SHP77 treated with DMSO at 0.1 percent for 48 hours (cell line): ENCODE results near the gene PADI3.
"Not testable (repeated sequence)": the region's sequence is repeated elsewhere in the genome, so short reads cannot be mapped to it uniquely, and the experiment has no call there.

ENCODE experiments used
- DNase-seq: peaks from one replicate; lab custom pipeline; 2025; lab: John Stamatoyannopoulos, UW

Gene PADI3

GRCh38 chr1:17304151-17304825 lies 55.4 kb downstream of the PADI3 start:
- DNase-seq = no peak

DNA sequence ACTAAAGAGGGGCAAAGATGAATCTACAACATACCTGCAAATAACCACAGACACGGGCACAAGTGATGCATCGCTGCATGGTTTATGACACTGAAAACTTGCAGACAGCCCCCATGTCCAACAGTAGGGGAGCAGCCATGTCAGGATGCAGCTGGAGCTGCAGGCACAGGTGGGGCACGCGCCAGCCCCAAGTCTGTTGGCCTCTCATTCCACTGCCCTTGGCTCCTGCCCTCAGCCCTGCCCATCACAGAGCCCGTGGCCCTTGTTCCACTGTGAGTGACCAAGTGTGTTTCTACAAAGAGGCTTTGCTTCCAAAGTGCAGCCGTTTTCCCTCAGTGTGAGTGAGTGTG lies 55.9 kb downstream of the PADI3 start:
- no peak for DNase-seq

DNA sequence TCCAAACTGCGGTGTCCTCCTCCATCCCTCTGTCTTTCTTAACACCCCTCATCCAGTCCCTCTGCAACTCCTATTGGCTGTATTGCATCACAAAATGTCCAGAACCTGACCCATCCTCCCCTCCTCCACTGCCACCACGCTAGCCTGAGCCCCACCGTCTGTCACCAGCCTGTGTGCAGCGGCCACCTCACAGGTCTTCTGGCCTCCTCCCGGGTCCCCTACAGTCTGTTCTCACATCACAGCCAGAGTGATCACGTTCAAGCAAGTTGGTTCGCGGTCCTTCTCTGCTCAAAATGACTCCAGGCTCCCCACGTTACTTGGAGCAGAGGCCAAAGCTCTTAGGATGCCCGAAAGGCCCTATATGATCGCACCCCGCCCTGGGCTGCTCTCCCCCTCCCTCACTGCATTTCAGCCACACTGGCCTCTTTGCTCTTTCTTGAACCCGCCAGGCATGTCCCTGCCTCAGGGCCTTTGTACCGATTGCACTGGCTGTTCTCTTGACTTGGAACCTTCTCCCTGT lies 56.7 kb downstream of the PADI3 start:
- no peak for DNase-seq

DNA sequence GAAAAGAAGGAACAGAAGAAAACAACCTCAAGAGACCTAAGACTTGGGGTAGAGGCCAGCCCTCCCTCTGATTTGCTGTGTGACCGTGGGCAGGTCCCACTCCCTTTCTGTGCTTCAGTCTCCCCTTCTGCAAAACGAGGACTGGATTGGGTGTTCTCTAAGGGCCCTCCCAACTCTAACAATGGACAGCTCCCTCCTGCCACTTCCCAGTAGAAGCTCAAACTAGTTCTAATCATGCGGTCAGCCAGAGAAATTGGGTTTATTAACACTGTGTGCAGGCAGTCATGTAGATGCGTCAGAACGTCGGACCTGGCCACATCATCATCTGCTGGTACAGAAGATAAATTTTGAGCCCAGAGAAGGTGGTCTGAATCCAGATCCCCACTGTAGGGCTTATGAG lies 57.5 kb downstream of the PADI3 start:
- no peak for DNase-seq

GRCh38 chr1:17306921-17307320 lies 58.0 kb downstream of the PADI3 start:
- no peak for DNase-seq

GRCh38 chr1:17307329-17307728 lies 58.4 kb downstream of the PADI3 start:
- DNase-seq = no peak

DNA sequence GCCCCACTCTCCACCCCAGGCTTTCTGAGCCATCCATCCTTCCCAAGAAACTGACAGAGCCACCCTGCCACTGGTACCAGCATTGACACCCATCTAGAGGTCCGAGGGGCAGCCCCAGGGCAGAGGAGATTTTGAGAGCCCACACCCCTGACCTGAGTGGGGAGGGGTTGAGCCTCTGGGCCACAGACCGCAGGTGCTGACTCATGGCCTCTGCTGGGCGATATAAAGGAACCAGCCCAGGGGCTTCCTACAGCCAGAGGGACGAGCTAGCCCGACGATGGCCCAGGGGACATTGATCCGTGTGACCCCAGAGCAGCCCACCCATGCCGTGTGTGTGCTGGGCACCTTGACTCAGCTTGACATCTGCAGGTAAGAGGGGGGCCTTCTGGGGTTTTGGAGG lies 59.0 kb downstream of the PADI3 start, which contains the start of gene PADI4:
TSS of gene PADI4 (plus strand) at position 252 of the 400 bp plus-strand sequence. CDS start at position 278, 26 bp downstream.
- no peak for DNase-seq

GRCh38 chr1:17308593-17308992 lies 59.7 kb downstream of the PADI3 start:
- no peak for DNase-seq

DNA sequence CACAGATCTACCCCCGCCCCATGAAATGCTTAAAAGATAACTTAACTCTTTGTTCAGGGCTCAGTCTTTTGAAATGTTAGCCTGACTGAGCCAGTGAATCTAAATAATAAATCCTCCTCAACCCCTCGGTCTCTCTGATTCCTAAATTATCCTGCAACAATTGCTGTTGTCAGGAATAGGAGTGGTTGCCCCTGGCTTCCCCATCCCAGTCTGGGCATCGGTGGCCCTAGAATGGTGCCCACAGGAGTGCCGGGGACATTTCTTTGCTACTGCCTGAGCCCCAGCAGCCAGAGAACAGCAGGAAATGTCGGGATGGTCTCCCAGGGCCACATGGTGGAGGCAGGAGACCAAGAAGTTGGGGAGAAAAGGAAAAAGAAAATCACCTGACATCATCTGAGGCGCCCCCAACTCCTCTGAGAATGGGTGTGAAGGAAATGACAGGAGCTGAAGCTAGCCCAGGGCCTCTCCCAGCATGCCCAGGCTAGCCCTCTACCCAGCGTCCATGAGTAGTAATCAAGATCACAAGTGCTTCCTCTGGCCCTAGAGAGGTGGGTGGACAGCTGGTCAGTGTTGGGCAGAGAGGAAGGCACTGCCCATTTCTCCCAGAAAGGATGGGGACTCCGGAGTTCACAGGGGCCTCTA lies 60.6 kb downstream of the PADI3 start:
- DNase-seq = no peak

DNA sequence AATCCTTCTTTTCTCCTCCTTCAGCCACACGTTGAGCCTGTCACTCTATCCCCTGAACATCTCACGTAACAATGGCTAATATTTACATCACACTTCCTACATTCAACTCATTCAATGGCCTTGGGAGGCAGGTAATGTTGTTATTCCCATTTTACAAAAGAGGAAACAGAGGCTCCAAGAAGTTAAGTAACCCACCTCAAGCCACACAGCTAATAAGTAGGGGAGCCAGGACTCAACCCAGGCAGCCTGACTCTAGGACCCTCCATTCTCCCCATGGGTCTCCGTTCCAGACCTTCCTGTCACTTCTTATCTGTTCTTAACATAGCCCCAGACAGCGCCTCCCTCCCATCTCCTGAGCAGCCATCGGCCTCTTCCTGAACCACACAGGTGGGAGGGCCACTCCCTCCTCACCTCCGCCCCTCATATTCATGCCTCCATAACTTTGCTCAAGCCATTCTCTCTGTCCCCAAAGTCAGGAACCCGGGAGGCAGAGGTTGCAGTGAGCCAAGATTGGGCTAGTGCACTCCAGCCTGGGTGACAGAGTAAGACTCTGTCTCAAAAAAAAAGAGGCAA lies 61.3 kb downstream of the PADI3 start:
- DNase-seq = no peak

DNA sequence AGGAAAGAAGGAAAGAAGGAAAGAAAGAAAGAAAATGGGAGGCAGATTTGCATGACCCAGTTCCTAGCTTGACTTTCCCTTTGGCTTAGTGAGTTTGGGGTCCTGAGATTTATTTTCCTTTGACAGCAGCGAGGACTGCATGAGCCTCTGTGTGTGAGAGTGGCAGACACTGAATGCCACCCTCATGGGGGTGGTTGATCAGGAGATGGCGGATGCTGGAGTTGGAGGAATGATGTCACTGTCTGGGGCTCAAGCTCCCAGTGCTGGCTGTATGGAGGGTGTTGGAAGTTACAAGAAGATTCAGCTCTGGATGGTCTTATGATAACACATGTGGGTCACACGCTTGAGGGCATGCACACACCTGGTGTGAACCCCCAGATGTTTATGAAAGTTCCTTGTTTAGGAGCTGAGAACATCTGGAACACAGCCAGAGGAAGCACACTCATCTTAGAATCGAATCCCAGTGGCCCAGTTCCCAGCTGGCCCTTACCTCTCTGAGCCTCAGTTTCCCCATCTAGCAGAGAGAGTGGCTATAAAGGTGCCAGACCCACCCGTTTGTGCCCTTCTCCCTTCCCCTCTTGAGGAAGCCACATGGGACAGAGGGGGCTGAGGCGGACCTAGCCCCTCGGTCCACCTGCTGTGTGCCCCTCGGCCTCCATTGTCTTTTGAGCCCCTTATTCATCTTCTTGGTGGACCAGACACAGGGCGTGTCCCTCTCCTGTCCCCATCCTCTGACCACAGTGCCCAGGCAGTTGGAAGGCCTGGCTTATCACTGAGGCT lies 64.8 kb downstream of the PADI3 start:
- DNase-seq = no peak

DNA sequence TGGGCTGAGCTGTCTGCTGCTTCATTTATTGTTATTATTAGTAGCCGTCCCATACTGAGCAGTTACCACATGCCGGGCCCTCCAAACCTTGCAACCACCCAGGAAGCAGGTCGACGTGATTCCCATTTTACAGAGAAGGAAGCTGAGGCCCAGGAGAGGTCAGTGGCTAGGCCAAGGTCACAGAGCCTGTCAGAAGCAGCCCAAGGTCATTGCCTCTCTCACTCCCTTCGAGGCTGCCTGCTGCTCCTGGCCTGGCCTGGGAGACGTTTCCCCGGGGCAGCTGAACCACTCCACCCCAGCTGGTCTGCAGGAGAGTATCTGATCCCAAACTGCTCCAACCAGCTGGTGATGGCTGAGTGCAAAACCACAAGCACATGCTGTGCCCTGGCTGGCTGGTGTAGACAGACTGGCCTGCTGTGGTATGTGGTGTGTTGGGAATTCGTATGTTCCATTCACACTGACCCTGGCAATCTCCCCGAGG lies 65.6 kb downstream of the PADI3 start:
- no peak for DNase-seq

- no peak for DNase-seq
Observed at GRCh38 chr1:17315542-17316130, 66.7 kb downstream of the PADI3 start.

GRCh38 chr1:17316704-17317103 lies 67.8 kb downstream of the PADI3 start:
- no peak for DNase-seq

- DNase-seq = no peak
Observed at GRCh38 chr1:17318262-17318661, 69.4 kb downstream of the PADI3 start.

- no peak for DNase-seq
Observed at GRCh38 chr1:17319561-17320350, 70.9 kb downstream of the PADI3 start.

DNA sequence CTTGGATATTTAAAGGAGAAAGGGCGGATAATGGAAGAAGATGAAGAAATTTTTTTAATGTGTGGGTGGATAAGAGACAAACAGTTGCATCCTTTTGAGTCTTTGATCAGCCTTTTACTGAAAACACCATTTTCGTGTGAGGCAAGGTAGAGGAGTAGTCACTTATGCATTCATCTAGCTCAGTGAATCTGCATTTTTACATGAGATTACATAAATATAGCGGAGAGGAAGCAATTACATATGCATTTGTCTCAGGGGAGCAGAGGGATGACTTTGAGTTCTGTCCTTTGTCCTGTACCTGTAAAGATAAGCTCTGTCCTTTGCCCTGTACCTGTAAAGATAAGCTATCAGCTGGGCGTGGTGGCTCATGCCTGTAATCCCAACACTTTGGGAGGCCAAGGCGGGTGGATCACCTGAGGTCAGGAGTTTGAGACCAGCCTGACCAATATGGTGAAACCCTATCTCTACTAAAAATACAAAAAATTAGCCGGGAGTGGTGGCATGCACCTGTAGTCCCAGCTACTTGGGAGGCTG lies 73.0 kb downstream of the PADI3 start:
- not testable (repeated sequence) for DNase-seq

- DNase-seq = no peak
Observed at GRCh38 chr1:17328855-17329254, 80.0 kb downstream of the PADI3 start.

GRCh38 chr1:17329610-17330009 lies 80.7 kb downstream of the PADI3 start:
- no peak for DNase-seq

DNA sequence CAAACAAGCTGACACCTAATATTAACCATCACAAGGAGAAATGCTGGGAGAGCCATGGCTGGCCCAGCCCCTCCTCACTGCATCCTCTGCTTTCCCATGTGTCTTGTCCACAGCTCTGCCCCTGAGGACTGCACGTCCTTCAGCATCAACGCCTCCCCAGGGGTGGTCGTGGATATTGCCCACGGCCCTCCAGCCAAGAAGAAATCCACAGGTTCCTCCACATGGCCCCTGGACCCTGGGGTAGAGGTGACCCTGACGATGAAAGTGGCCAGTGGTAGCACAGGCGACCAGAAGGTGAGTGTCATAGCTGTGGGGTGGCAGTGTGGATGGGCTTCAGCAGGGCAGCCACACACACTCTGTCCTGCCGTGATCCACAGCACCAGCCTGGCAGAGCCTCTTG lies 82.0 kb downstream of the PADI3 start:
- DNase-seq = no peak

DNA sequence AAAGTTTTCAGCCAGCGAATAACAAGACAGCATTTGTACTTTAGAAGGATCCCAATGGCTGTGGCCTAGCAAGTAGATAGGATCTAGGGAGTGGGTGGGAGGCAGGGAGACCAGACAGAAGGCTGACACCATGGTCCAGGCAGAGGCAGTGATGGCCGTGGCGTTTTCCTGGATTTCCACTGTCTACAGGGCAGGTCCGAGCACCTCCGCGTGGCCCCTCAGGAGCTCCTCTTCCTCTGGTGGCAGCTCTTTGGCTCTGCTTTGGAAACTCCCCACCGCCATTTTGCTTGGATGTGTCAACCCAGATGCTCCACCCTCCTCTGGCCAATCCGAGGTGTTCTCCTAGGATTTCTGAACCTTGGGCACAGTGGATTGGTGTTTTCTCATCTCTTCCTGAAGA lies 84.2 kb downstream of the PADI3 start:
- DNase-seq = no peak
